Stimulated activated CD4-positive, alpha-beta T cell treated with anti-CD3 and anti-CD28 coated beads, Interleukin-4, amount 100 ng/mL, for 4 hours (primary cell): ENCODE data around the gene ALAD.
"Not testable (repeated sequence)": the region's sequence is repeated elsewhere in the genome, so short reads cannot be mapped to it uniquely, and the experiment has no call there.

Experiments
- DNase-seq, 2 experiments: peaks; one replicate each; pipeline ENCODE4 v3.0.0-alpha.2; 2020

The ALAD gene

GRCh38 chr9:113397203-113397631, 3.9 kb downstream of the ALAD start:
- no peak for DNase-seq

DNA sequence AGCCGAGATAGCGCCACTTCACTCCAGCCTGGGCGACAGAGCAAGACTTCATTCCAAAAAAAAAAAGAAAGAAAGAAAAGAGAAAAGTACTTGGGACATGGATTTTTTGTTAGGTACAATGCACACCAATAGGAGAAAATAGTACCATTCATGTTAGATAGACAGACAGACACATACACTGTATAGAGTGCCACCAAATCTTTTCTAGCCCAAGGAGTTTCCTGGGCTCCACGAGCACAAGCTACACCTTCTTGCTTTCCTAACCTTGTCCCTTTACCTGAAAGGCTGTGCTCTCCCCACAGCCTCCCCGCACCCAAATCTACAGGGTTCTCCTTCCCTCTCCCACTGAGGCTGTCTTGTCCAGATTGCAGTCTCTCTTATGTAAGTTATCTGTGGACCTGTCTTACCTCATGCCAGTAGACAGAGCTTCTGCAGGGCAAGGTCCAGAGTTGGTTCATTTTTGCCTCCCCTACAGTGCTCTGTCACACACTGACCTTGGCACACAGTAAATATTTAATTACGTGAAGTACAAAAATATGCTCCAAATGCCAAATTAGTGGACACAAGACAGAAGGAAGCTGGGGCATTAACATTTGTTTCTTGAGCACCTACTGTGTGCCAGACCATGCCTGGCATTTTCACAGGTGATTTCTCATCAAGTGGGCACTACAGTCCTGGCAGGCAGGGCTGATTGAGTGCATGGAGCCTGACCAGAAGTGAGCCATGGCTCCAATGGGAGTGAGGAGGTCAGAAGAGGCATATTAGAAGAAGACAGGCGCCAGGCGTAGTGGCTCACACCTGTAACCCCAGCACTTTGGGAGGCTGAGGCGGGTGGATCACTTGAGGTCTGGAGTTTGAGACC, 5.9 kb downstream of the ALAD start:
- DNase-seq, result no peak

- no peak for DNase-seq
Observed at GRCh38 chr9:113393281-113393680, 7.8 kb downstream of the ALAD start.

- no peak for DNase-seq
Observed at GRCh38 chr9:113391917-113392316, 9.2 kb downstream of the ALAD start.

GRCh38 chr9:113390192-113390960, 10.7 kb downstream of the ALAD start:
- no peak for DNase-seq

- no peak for DNase-seq
Observed at GRCh38 chr9:113389451-113389850, 11.6 kb downstream of the ALAD start.

- no peak for DNase-seq
Observed at GRCh38 chr9:113388833-113389232, 12.3 kb downstream of the ALAD start.

- DNase-seq, result no peak
Observed at GRCh38 chr9:113387560-113388230, 13.4 kb downstream of the ALAD start.

- no peak for DNase-seq
Observed at GRCh38 chr9:113386571-113387393, 14.3 kb downstream of the ALAD start.

GRCh38 chr9:113381909-113382411, 19.1 kb downstream of the ALAD start:
- DNase-seq, result no peak

- DNase-seq, result not testable (repeated sequence)
Observed at GRCh38 chr9:113381441-113381840, 19.6 kb downstream of the ALAD start.

- DNase-seq, result no peak
Observed at GRCh38 chr9:113380869-113381378, 20.2 kb downstream of the ALAD start.

- DNase-seq, result not testable (repeated sequence)
Observed at GRCh38 chr9:113379829-113380210, 21.3 kb downstream of the ALAD start.

GRCh38 chr9:113379094-113379828, 21.8 kb downstream of the ALAD start:
- DNase-seq, result not testable (repeated sequence)

DNA sequence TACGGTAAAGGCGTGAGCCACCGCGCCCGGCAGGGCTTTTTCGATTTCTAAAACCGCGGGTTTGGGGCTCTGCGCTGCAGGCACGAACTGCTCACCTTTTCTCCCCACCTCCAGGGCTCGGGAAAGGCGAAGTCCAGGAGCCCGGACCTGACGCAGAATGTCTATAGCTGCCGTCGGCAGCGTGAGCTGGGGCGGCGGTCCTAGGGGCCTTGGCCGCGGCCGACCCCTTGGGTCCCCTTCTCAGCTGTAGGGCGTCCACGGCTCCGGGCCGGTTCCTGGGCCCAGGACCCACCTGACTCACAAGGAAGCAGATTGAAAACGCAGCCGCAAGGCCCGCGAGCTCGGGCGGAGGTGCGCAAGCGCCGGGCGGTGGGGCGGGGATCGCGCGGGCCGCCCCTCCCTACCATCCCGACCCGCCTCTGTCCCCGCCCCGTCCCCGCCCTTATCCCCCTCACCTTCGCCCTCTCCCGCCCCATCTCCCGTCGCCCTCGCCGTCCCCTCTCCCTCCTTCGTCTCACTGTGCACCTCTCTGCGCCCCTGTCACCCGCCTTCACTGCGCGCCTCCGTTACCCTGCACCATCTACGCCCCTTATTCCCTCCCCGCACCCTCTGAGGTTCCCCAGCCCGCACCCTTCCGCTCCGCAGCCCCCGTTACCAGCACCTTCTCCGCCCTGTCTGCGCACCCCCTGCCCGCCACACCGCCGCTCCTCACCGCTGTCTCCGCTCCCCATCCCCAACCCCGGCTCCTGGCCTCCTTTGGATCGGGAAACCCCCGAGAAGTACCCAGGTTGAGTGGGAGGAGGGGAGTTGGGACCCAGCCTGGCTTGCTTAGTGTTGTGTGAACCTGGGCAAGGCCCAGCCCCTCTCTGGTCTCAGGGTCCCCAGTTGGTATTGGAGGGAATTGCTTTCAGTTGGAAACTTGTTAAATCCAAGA, 24.2 kb downstream of the ALAD start, which contains the start of gene HDHD3:
Gene HDHD3, minus strand, starts transcription at position 353 of the 934 bp plus-strand sequence. CDS start 2,632 bp downstream, outside the sequence.
- peak; percentile 74 to 81 for DNase-seq

- DNase-seq, result no peak
Observed at GRCh38 chr9:113375057-113376023, 25.7 kb downstream of the ALAD start.

- no peak for DNase-seq
Observed at GRCh38 chr9:113373676-113374392, 27.2 kb downstream of the ALAD start.

GRCh38 chr9:113373256-113373655, 27.8 kb downstream of the ALAD start:
- no peak for DNase-seq
